Renal cortical epithelial cell (primary cell): ENCODE results near the gene CLDN11. TPM values are rescaled to one million over a fixed set of nuclear protein-coding genes. Genes with fewer than 3 reads are reported as not detected.

Experiments
- DNase-seq: peaks from one replicate; pipeline ENCODE4 v3.0.0-alpha.2; 2011; ENCODE audit warnings: low read depth
- total RNA-seq: library from RNA; depleted of rRNA; stranded (reverse); fragments of >200 nt; gene quantifications from 2 replicates; pipeline ENCODE4 v1.2.3, GENCODE V29; 2014

Gene CLDN11
- total RNA-seq, 1 donor from 2014 or later: 27.5 TPM

DNA sequence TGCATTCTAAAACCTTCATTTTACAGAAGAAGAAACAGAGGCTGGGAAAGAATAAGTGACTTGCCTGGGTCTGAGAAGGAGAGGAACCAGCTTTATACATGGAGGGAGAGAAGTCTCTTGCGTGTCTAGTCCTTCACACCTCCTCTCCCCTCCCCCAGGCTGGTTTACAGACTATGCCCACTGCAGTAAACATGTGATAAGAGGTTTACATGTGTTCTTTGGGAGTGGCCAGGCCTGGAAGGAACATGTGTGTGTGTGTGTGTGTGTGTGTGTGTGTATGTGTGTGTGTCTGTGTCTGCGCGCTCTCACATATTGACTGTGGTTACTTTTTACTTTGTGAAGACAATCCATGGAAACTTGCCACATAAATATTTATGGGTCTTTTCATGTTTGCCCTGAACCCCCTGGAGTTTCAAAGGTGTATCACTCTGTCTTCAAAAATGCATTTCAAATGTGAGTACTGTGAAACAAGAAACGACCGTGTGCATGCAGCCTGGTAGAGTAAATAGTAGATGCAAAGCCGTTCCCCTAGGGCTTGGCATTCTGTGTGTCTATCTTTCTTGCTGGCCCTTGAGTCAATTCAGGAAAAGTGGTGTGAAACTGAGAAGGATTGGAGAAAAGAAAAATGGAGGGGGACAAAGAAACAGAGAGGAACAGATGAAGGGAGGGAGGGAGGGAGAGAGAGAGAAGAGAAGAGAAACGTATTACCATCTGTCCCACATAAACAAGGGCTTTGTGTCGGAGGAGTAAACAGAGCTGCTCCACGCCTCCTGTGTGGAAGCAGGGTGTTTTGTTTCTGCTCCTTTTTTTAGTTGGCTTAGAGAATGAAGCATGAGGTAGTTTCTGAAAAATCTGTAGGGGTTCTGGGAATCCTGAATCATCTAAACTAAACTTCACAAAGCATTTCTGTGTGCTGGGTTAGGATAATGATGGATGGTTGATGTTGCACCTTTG, 51.7 kb downstream of the CLDN11 start:
- peak; percentile 33 for DNase-seq

DNA sequence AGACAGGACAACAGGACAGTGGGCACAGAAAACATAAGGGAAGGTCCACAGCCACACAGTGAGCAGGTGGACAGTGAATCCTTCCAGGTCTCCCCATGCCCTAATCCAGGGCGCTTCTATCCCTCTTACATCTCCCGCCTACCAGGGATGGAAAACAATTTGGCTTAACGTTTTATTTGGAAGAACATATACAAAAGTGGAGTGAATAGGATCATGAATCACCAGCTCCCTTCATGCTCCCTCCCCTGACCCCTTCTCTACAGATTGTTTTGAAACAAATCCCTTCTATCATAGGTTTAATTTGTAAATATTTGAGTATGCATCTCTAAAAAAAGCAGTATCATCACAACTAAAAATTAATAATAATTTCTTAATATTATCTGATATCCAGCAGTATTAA, 52.5 kb downstream of the CLDN11 start:
- no peak for DNase-seq

DNA sequence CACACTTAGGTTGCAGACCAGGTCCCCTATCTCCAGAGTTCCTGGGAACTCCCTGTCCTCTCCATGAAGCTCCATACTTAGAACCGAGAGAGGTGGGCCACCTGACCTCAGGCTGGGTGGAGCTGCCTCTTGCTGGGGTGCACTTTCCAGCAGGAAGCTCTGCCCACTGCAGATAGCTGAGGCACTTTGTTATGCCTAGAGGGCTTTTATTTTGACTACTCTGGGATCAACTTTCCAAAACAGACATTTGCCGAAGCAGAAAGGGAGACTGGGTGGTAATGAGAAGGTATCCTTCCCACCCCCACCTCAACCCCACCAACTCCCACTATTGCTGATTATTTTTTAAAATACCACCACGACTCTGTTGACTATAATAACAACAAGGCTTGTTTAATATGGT, 54.7 kb downstream of the CLDN11 start:
- DNase-seq: no peak

- DNase-seq: no peak
These were observed 56.5 kb downstream of the CLDN11 start for GRCh38 chr3:170475092-170475685.

- peak; percentile 42 for DNase-seq
These were observed 57.6 kb downstream of the CLDN11 start for GRCh38 chr3:170476291-170476690.

DNA sequence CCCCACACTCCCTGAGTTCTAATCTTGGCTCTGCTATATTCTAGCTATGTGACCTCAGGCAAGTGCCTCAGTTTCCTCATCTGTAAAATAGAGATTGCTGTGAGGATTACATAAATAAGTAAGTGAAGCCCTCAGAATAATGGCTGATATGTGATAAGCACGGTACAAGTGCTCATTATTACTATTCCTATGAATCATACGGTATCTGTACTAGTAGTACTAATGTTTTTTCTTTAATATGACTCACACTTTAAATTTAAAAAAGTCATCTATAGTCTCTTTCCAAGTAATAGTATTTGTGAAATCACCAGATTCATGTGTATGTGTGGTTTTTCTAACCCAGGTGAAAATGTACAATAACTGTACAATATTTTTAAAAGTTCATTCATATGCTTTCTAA, 58.7 kb downstream of the CLDN11 start:
- no peak for DNase-seq

- no peak for DNase-seq
These were observed 61.4 kb downstream of the CLDN11 start for GRCh38 chr3:170480111-170480510.

- no peak for DNase-seq
These were observed 63.5 kb downstream of the CLDN11 start for GRCh38 chr3:170482199-170482598.

GRCh38 chr3:170483485-170484262, 65.0 kb downstream of the CLDN11 start:
- DNase-seq: no peak

Other genes starting within 250 kb of the CLDN11 start
- gene PHC3, start 237.1 kb upstream of the CLDN11 start, total RNA-seq: 10.4 and 39.1 TPM in 2 replicates
- gene PRKCI, start 196.4 kb upstream of the CLDN11 start, total RNA-seq: 150 and 167 TPM in 2 replicates
- gene SKIL, start 61.2 kb upstream of the CLDN11 start, total RNA-seq: 153 and 190 TPM in 2 replicates
- 0.35 and 0.55 TPM in 2 replicates for gene SLC7A14, start 167.2 kb downstream of the CLDN11 start, total RNA-seq